K562 (cell line): ENCODE data around the gene TMEM143. TPM values are rescaled to one million over a fixed set of nuclear protein-coding genes. Genes with fewer than 3 reads are reported as not detected.

Experiments used
- CBX2 ChIP-seq: fragments of 200-600 bp; sonication (generic); IDR thresholded peaks from one replicate; pipeline ENCODE4 v1.6.1; 2012; ENCODE audit warnings: mild to moderate bottlenecking, low read length, inconsistent platforms; ENCODE audit not compliant: insufficient read depth, poor library complexity, severe bottlenecking
- CBX8 ChIP-seq: fragments of 200-600 bp; sonication (generic); IDR thresholded peaks from 2 replicates; pipeline ENCODE4 v1.6.1; 2012; ENCODE audit warnings: borderline replicate concordance, mixed run types, low read depth, mild to moderate bottlenecking, moderate library complexity, mixed read lengths, low read length, control low read depth, inconsistent platforms; ENCODE audit not compliant: poor library complexity, severe bottlenecking; ENCODE audit errors: extremely low read depth
- CGGBP1 ChIP-seq: fragments of 250-450 bp; sonication (Bioruptor Pico); IDR thresholded peaks from 2 replicates; pipeline ENCODE4 v1.9.0; 2021; ENCODE audit warnings: mild to moderate bottlenecking
- COPS2 ChIP-seq: fragments of 450-650 bp; conservative IDR thresholded peaks from 2 replicates; pipeline ENCODE4 v1.6.1; 2016; ENCODE audit warnings: mild to moderate bottlenecking, moderate library complexity
- CREB1 ChIP-seq, 2 experiments: sonication (generic) in 1 of 2; formaldehyde crosslinking in 1 of 2; IDR thresholded peaks; 2 replicates each; pipeline versions ENCODE4 v1.6.1 to v1.8.0; 2012 to 2022; ENCODE audit warnings: inconsistent platforms in 1 of 2, mild to moderate bottlenecking in 1 of 2, missing genetic modification reagents in 1 of 2, moderate library complexity in 1 of 2
- E2F1 ChIP-seq: sonication (generic); formaldehyde crosslinking; IDR thresholded peaks from 2 replicates; pipeline ENCODE4 v1.8.1; 2023; ENCODE audit warnings: mild to moderate bottlenecking, missing genetic modification reagents, moderate library complexity
- E2F3 ChIP-seq: fragments of 250-450 bp; sonication (Bioruptor Pico); IDR thresholded peaks from 2 replicates; pipeline ENCODE4 v1.4.0; 2020; ENCODE audit warnings: mild to moderate bottlenecking
- ESRRA ChIP-seq: fragments of 450-650 bp; IDR thresholded peaks from 2 replicates; pipeline ENCODE4 v1.6.1; 2014; ENCODE audit warnings: low read depth, mild to moderate bottlenecking, moderate library complexity, borderline replicate concordance
- FOXK2 ChIP-seq, 2 experiments: fragments of 450-650 bp; IDR thresholded peaks in 1 of 2; conservative IDR thresholded peaks in 1 of 2; 2 replicates each; pipeline ENCODE4 v1.6.1; 2016; ENCODE audit warnings: low read depth in 2 of 2, mild to moderate bottlenecking in 1 of 2
- HDAC8 ChIP-seq: fragments of 450-650 bp; IDR thresholded peaks from 2 replicates; pipeline ENCODE4 v1.6.1; 2016; ENCODE audit warnings: mild to moderate bottlenecking, missing genetic modification characterization, moderate library complexity, missing compliant biosample characterization
- HLTF ChIP-seq: fragments of 450-650 bp; IDR thresholded peaks from 2 replicates; pipeline ENCODE4 v1.6.1; 2016
- HMGN3 ChIP-seq: IDR thresholded peaks from 2 replicates; pipeline ENCODE4 v1.6.1; 2011; ENCODE audit warnings: borderline replicate concordance, low read depth, mild to moderate bottlenecking, mixed read lengths, low read length; ENCODE audit not compliant: insufficient read length; ENCODE audit errors: extremely low read depth
- IRF2 ChIP-seq: sonication (generic); formaldehyde crosslinking; IDR thresholded peaks from 2 replicates; pipeline ENCODE4 v1.8.1; 2022; ENCODE audit warnings: mild to moderate bottlenecking, missing genetic modification reagents
- MCM3 ChIP-seq: fragments of 450-650 bp; IDR thresholded peaks from 2 replicates; pipeline ENCODE4 v1.6.1; 2016
- MTA2 ChIP-seq: fragments of 450-650 bp; IDR thresholded peaks from 2 replicates; pipeline ENCODE4 v1.6.1; 2016; ENCODE audit warnings: low read depth
- RBM14 ChIP-seq: fragments of 200-400 bp; formaldehyde crosslinking; IDR thresholded peaks from 2 replicates; pipeline ENCODE4 v1.6.1; 2018; ENCODE audit warnings: low read depth, mild to moderate bottlenecking, low read length, moderate library complexity, borderline replicate concordance; ENCODE audit not compliant: insufficient read depth
- RBM22 ChIP-seq: fragments of 200-400 bp; formaldehyde crosslinking; IDR thresholded peaks from 2 replicates; pipeline ENCODE4 v1.6.1; 2018; ENCODE audit warnings: low read length, low read depth; ENCODE audit not compliant: poor library complexity, severe bottlenecking
- SMAD4 ChIP-seq: fragments of 250-450 bp; sonication (Bioruptor Pico); conservative IDR thresholded peaks from 2 replicates; pipeline ENCODE4 v1.8.0; 2021; ENCODE audit warnings: inconsistent platforms, mild to moderate bottlenecking, moderate library complexity
- SMC3 ChIP-seq: conservative IDR thresholded peaks from 2 replicates; pipeline ENCODE4 v1.6.1; 2011; ENCODE audit warnings: low read depth, low read length, improper control_type of control experiment; ENCODE audit not compliant: insufficient read depth
- TBP ChIP-seq: optimal IDR thresholded peaks from 2 replicates; pipeline ENCODE3; 2011; ENCODE audit warnings: low read depth, low read length, improper control_type of control experiment
- THRAP3 ChIP-seq: fragments of 450-650 bp; IDR thresholded peaks from 2 replicates; pipeline ENCODE4 v1.6.1; 2016; ENCODE audit warnings: mild to moderate bottlenecking, inconsistent platforms, borderline replicate concordance
- VEZF1 ChIP-seq: fragments of 200-800 bp; sonication (Bioruptor generic); IDR thresholded peaks from 2 replicates; pipeline ENCODE4 v1.6.1; 2017; ENCODE audit warnings: missing genetic modification characterization, missing compliant biosample characterization
- WHSC1 ChIP-seq: IDR thresholded peaks from one replicate; pipeline ENCODE4 v1.6.1; 2012; ENCODE audit warnings: low read length, control low read depth, inconsistent platforms
- ZBTB1 ChIP-seq: sonication (generic); formaldehyde crosslinking; IDR thresholded peaks from 2 replicates; pipeline ENCODE4 v1.8.1; 2023; ENCODE audit warnings: missing genetic modification reagents, low read depth, mild to moderate bottlenecking, borderline replicate concordance
- ZNF174 ChIP-seq: fragments of 250-450 bp; sonication (Bioruptor Pico); IDR thresholded peaks from 2 replicates; pipeline ENCODE4 v1.4.0; 2020; ENCODE audit warnings: mild to moderate bottlenecking
- ZNF444 ChIP-seq: fragments of 250-450 bp; sonication (Bioruptor Pico); IDR thresholded peaks from 2 replicates; pipeline ENCODE4 v1.4.0; 2020; ENCODE audit warnings: mild to moderate bottlenecking, moderate library complexity
- polyA plus RNA-seq, 8 experiments: library from polyadenylated mRNA; depleted of rRNA in 4 of 8; stranded (reverse) in 5 of 8; unstranded in 3 of 8; fragments of >200 nt; fragmentation: Nextera tagmentation in 2 of 8; fragmentation: Illumina TruSeq in 1 of 8; extraction: Ambion mirVana in 2 of 8; extraction: Trizol in 1 of 8; gene quantifications; 2 replicates each; pipeline versions ENCODE4 v1.2.1 to v1.2.3, GENCODE V29; 2011 to 2014; ENCODE audit warnings: inconsistent platforms in 1 of 8, missing spikeins in 1 of 8
- total RNA-seq, 7 experiments: library from RNA; depleted of rRNA in 6 of 7; stranded (reverse); fragments of >200 nt in 6 of 7; fragmentation: Illumina TruSeq in 2 of 7; extraction: Trizol in 2 of 7; gene quantifications; 2 replicates each; pipeline versions ENCODE4 v1.2.1 to v1.2.3, GENCODE V29; 2011 to 2021; ENCODE audit warnings: low replicate concordance in 1 of 7

TMEM143 gene
- total and polyA plus RNA-seq, 9 of the 15 experiments (the other 6 are each of a cell fraction or from before 2014, with no cell fraction given), result 0.66 to 8.8 (median 4.3) TPM

- TF ChIP-seq THRAP3 (no peak), E2F3 (CRISPR knock-in tag) (peak; percentile 87; the same call in 1 of the 2 replicates), CGGBP1 (CRISPR knock-in tag) (no peak), SMAD4 (CRISPR knock-in tag) (peak; percentile 95), HLTF (no peak), VEZF1 (CRISPR knock-in tag) (peak; percentile 78), WHSC1 (no peak), CBX8 (no peak), HDAC8 (tag) (no peak), TBP (peak; percentile 84), ZNF174 (CRISPR knock-in tag) (no peak), COPS2 (no peak), ESRRA (no peak), ZBTB1 (0 out of 2 replicates have a peak, but pooled peaks have one; percentile 70), IRF2 (CRISPR knock-in tag) (no peak), HMGN3 (peak; percentile 40), MTA2 (no peak), SMC3 (no peak), MCM3 (no peak), E2F1 (CRISPR knock-in tag) (0 out of 2 replicates have a peak, but pooled peaks have one; percentile 37), CREB1 (IDR thresholded peaks at IDR 0.05) (no peak; the same call in 1 of the 2 replicates), CREB1 (CRISPR knock-in tag; IDR thresholded peaks at IDR 0.05) (peak; percentile 70), RBM14 (no peak), CBX2 (no peak), ZNF444 (CRISPR knock-in tag) (no peak), FOXK2 (conservative IDR thresholded peaks at IDR 0.05 in 1 of 2, IDR thresholded peaks at IDR 0.05 in 1 of 2; ENCODE audit: low read depth in 2 of 2) (no peak), RBM22 (no peak)
Observed at GRCh38 chr19:48398375-48399235, 34.9 kb upstream of the TMEM143 start (continued).
